Measurements from ENCODE around the gene MRPL1. TPM values are rescaled to one million over a fixed set of nuclear protein-coding genes. Genes with fewer than 3 reads are reported as not detected.

The MRPL1 gene
- total RNA-seq, 1 experiment from 2014 or later = 25.7 TPM

DNA sequence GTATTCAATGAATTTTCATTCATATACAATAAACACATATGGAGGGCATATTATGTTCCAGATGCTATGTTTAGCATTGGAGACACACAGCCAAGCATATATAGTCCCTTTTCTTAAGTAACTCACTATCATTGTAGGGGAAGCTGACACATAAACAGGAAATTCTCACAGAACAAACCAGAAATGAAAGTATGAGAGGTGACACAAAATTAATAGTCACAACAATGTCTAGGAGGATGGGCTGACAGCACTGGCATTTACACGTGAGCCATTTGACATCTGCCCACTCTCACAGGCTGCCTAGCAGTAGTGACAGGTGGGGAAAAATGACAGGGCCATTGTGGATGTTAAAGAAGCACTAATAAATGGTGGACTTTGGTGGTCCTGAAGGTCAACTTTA, 40.9 kb upstream of the MRPL1 start:
- H3K4me1 Mint-ChIP-seq = peaks cover 14% of the 10 kb centered on the region
- peaks cover 9% of the 10 kb centered on the region for H3K27me3 Mint-ChIP-seq (ENCODE audit: low read depth)
- no peak for TF ChIP-seq IRF2 (CRISPR knock-in tag; IDR thresholded peaks at IDR 0.05; ENCODE audit: borderline replicate concordance, low read depth)
- TF ChIP-seq, protein P1, sequence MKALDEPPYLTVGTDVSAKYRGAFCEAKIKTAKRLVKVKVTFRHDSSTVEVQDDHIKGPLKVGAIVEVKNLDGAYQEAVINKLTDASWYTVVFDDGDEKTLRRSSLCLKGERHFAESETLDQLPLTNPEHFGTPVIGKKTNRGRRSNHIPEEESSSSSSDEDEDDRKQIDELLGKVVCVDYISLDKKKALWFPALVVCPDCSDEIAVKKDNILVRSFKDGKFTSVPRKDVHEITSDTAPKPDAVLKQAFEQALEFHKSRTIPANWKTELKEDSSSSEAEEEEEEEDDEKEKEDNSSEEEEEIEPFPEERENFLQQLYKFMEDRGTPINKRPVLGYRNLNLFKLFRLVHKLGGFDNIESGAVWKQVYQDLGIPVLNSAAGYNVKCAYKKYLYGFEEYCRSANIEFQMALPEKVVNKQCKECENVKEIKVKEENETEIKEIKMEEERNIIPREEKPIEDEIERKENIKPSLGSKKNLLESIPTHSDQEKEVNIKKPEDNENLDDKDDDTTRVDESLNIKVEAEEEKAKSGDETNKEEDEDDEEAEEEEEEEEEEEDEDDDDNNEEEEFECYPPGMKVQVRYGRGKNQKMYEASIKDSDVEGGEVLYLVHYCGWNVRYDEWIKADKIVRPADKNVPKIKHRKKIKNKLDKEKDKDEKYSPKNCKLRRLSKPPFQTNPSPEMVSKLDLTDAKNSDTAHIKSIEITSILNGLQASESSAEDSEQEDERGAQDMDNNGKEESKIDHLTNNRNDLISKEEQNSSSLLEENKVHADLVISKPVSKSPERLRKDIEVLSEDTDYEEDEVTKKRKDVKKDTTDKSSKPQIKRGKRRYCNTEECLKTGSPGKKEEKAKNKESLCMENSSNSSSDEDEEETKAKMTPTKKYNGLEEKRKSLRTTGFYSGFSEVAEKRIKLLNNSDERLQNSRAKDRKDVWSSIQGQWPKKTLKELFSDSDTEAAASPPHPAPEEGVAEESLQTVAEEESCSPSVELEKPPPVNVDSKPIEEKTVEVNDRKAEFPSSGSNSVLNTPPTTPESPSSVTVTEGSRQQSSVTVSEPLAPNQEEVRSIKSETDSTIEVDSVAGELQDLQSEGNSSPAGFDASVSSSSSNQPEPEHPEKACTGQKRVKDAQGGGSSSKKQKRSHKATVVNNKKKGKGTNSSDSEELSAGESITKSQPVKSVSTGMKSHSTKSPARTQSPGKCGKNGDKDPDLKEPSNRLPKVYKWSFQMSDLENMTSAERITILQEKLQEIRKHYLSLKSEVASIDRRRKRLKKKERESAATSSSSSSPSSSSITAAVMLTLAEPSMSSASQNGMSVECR (CRISPR knock-in tag; IDR thresholded peaks at IDR 0.05; ENCODE audit: borderline replicate concordance) = no peak
- TF ChIP-seq, protein P2, sequence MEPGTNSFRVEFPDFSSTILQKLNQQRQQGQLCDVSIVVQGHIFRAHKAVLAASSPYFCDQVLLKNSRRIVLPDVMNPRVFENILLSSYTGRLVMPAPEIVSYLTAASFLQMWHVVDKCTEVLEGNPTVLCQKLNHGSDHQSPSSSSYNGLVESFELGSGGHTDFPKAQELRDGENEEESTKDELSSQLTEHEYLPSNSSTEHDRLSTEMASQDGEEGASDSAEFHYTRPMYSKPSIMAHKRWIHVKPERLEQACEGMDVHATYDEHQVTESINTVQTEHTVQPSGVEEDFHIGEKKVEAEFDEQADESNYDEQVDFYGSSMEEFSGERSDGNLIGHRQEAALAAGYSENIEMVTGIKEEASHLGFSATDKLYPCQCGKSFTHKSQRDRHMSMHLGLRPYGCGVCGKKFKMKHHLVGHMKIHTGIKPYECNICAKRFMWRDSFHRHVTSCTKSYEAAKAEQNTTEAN (CRISPR knock-in tag; IDR thresholded peaks at IDR 0.05) = no peak
- no peak for TF ChIP-seq FOXP1 (CRISPR knock-in tag; IDR thresholded peaks at IDR 0.05; ENCODE audit: borderline replicate concordance)
- no peak for TF ChIP-seq NR2C2 (CRISPR knock-in tag; IDR thresholded peaks at IDR 0.05)
- TF ChIP-seq, protein P3, sequence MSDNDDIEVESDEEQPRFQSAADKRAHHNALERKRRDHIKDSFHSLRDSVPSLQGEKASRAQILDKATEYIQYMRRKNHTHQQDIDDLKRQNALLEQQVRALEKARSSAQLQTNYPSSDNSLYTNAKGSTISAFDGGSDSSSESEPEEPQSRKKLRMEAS (CRISPR knock-in tag; IDR thresholded peaks at IDR 0.05) = no peak
- TF ChIP-seq, protein P4, sequence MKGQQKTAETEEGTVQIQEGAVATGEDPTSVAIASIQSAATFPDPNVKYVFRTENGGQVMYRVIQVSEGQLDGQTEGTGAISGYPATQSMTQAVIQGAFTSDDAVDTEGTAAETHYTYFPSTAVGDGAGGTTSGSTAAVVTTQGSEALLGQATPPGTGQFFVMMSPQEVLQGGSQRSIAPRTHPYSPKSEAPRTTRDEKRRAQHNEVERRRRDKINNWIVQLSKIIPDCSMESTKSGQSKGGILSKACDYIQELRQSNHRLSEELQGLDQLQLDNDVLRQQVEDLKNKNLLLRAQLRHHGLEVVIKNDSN (CRISPR knock-in tag; IDR thresholded peaks at IDR 0.05) = no peak
- no peak for TF ChIP-seq ZNF121 (CRISPR knock-in tag; IDR thresholded peaks at IDR 0.05)
- no peak for TF ChIP-seq ZNF263 (CRISPR knock-in tag; IDR thresholded peaks at IDR 0.05; ENCODE audit: low read depth)
- no peak for TF ChIP-seq RELA (CRISPR knock-in tag; IDR thresholded peaks at IDR 0.05; ENCODE audit: borderline replicate concordance)
- no peak for TF ChIP-seq ETV6 (CRISPR knock-in tag; IDR thresholded peaks at IDR 0.05)
- TF ChIP-seq, protein P5, sequence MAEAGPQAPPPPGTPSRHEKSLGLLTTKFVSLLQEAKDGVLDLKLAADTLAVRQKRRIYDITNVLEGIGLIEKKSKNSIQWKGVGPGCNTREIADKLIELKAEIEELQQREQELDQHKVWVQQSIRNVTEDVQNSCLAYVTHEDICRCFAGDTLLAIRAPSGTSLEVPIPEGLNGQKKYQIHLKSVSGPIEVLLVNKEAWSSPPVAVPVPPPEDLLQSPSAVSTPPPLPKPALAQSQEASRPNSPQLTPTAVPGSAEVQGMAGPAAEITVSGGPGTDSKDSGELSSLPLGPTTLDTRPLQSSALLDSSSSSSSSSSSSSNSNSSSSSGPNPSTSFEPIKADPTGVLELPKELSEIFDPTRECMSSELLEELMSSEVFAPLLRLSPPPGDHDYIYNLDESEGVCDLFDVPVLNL (CRISPR knock-in tag; IDR thresholded peaks at IDR 0.05; ENCODE audit: borderline replicate concordance, low read depth) = no peak
- no peak for TF ChIP-seq JUN (CRISPR knock-in tag; IDR thresholded peaks at IDR 0.05)
- no peak for TF ChIP-seq TEAD4 (CRISPR knock-in tag; IDR thresholded peaks at IDR 0.05)
- TF ChIP-seq FOXK1 (CRISPR knock-in tag; IDR thresholded peaks at IDR 0.05) = no peak
- TF ChIP-seq MYBL2 (CRISPR knock-in tag; IDR thresholded peaks at IDR 0.05) = no peak
- TF ChIP-seq, protein P6, sequence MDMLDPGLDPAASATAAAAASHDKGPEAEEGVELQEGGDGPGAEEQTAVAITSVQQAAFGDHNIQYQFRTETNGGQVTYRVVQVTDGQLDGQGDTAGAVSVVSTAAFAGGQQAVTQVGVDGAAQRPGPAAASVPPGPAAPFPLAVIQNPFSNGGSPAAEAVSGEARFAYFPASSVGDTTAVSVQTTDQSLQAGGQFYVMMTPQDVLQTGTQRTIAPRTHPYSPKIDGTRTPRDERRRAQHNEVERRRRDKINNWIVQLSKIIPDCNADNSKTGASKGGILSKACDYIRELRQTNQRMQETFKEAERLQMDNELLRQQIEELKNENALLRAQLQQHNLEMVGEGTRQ (CRISPR knock-in tag; IDR thresholded peaks at IDR 0.05) = no peak
- TF ChIP-seq ELF4 (CRISPR knock-in tag; IDR thresholded peaks at IDR 0.05; ENCODE audit: low read depth) = no peak
- no peak for TF ChIP-seq TP53 (CRISPR knock-in tag; IDR thresholded peaks at IDR 0.05)
- CTCF ChIA-PET = no interaction called here
- H3K36me3 Mint-ChIP-seq = no peaks in the 10 kb centered on the region
- no peak for ATAC-seq
- DNase-seq (ENCODE audit: low spot score) = no peak
- POLR2A ChIA-PET = no interaction called here
- H3K9me3 Mint-ChIP-seq = no peaks in the 10 kb centered on the region
- no peak overlapping the region for H3K4me3 Mint-ChIP-seq
- H3K27ac Mint-ChIP-seq = no peak overlapping the region
